Hematopoietic multipotent progenitor cell treated with erythropoietin and hydrocortisone succinate and interleukin-3 and kit ligand, for 4 days (in vitro differentiated cells): ENCODE results near the gene PRKAG2.
A peak's percentile ranks its signal among the peaks of the same experiment; 100 is the strongest.

Experiments
- DNase-seq: peaks from one replicate; pipeline ENCODE4 v3.0.0-alpha.2; 2015

Gene PRKAG2

GRCh38 chr7:151864081-151864480 is 12.8 kb downstream of the PRKAG2 start:
- no peak for DNase-seq

GRCh38 chr7:151863386-151864079 is 13.4 kb downstream of the PRKAG2 start:
- peak; percentile 43 for DNase-seq

DNA sequence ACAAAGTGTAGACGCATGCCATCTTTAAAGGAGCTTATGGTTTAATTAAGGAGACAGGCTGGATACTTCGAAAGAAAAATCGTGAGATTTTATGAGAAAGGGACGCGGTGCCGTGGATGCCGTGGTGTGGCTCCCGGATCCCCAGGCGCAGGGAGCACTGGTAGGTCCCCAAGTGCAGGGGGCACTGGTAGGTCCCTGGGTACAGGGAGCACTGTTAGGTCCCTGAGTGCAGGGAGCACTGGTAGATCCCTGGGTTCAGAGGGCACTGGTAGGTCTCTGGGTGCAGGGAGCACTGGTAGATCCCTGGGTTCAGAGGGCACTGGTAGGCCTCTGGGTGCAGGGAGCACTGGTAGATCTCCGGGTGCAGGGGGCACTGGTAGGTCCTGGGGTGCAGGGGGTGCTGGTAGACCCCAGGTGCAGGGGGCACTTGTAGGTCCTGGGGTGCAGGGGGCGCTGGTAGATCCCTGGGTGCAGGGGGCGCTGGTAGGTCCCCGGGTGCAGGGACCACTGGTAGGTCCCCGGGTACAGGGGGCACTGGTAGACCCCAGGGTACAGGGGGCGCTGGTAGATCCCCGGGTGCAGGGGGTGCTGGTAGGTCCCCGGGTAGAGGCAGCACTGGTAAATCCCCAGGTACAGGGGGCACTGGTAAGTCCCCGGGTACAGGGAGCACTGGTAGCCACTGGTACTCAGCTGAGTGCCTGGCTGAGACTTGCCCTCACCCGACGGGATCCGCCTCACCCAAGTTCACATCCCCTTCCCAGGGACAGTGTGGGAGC is 14.1 kb downstream of the PRKAG2 start:
- DNase-seq = no peak

- no peak for DNase-seq
Observed at GRCh38 chr7:151861881-151862280, 15.0 kb downstream of the PRKAG2 start.

GRCh38 chr7:151860771-151861170 is 16.1 kb downstream of the PRKAG2 start:
- no peak for DNase-seq

GRCh38 chr7:151859948-151860685 is 16.8 kb downstream of the PRKAG2 start:
- DNase-seq = no peak

GRCh38 chr7:151859111-151859947 is 17.6 kb downstream of the PRKAG2 start:
- no peak for DNase-seq

DNA sequence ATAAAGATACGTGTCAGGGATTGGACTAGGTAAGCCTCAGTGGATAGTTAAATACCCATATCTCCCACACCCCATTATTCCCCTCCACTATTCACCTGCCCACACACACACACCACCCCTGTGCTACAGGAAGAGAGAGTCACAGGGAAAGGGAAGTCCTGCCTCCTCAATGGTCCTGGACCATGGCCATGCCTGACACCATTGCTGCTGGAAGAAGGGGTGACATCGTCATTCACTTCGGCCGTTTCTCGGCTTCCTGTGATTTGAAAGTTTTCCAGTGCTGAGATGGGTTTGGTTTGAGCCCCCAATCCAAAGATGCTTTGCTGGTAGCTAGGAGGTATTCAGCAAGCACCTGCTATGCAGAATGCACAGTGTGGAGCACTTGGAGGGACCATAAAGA is 18.5 kb downstream of the PRKAG2 start:
- DNase-seq = no peak

- DNase-seq = no peak
Observed at GRCh38 chr7:151857866-151858450, 19.0 kb downstream of the PRKAG2 start.

GRCh38 chr7:151857412-151857811 is 19.5 kb downstream of the PRKAG2 start:
- DNase-seq = no peak

DNA sequence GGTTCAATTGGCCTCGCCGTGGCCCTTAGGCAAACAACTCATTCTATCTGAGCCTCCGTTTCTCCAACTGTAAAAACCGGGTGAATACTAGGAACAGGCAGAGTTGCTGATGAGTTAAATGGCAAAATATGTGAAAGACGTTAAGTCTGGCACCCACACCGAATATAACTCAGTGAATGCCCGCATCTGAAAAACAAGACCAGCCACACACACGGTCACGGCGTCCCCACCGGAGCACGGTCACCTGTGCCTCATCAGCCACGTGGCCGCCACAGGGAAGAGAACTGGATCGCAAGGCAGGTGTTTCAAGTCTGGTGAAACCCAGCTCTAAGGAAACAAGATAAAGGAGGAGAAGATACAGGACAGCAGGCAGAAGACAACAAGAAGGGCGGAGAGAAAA is 20.4 kb downstream of the PRKAG2 start:
- no peak for DNase-seq

DNA sequence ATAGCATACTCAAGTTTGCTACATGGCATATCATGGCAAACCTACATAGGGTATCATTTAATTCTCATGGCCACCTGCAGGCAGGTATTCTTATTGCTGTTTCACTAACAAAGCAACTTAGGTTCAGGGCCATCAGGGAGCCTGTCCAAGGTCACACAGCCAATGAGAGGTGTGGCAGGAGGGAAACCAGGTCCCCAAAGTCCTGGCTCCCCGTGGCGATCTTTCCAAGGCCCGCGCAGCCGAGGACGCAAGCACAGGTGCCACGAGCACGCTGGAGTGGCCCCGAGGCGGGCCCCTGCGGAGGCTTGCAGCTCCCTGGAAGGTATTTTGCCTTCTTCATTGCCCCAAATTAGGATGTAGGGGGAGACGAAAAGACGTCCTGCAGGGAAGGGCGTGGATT is 20.8 kb downstream of the PRKAG2 start:
- DNase-seq = no peak

GRCh38 chr7:151854720-151855071 is 22.2 kb downstream of the PRKAG2 start:
- no peak for DNase-seq

GRCh38 chr7:151853896-151854719 is 22.8 kb downstream of the PRKAG2 start:
- no peak for DNase-seq

- DNase-seq = no peak
Observed at GRCh38 chr7:151852486-151853396, 24.2 kb downstream of the PRKAG2 start.

GRCh38 chr7:151851782-151852181 is 25.1 kb downstream of the PRKAG2 start:
- peak; percentile 57 for DNase-seq

- peak; percentile 65 for DNase-seq
Observed at GRCh38 chr7:151851145-151851751, 25.7 kb downstream of the PRKAG2 start.

DNA sequence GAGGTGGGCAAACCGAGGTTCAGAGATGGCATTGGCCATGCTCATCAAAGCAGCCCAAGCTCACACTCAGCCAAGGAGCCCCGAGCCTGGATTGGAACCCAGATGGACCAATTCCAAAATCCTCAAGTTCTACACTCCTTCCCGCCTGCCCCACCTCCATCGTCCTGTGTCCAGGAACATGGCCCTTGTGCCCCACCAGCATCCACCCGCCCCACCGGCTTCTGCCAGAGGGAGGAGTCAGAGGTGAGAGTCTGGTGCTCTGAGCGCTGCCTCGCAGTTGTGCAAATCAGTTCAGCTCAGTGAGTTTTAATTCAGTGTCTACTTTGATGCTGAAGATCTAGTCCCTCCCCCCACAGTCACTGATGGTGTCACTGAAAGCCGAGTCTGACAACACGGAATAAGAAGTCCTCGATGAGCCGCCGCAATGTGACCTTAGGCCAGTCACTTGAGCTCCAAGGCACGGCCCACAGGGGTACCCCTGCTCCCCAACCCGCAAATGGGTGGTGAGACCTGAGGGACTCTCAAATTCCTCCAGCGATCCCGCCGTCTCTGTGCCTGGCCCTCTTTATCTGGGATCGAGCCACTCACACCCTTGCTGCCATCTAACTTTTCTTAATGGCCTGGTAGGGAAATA is 26.3 kb downstream of the PRKAG2 start:
- DNase-seq = no peak

DNA sequence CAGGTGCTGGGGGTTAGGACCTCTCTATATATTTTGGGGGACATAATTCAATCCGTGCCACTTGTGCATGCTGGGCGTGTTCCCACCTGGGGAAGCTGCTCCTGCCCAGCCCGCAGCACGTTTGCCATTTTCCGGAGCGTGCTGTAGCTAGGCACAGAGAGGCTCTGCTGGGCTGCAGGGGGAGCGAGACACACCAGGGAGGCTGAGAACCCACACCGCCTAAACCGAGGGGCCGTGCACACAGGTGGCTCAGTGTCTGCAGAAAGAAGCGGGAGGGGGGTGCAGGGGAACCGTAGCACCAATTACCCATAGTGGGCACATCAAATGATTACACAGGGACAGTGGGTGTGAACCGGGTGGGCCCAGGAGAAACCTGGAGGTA is 27.0 kb downstream of the PRKAG2 start:
- DNase-seq = no peak
